Measurements from ENCODE around the gene MDGA2. TPM values are rescaled to one million over a fixed set of nuclear protein-coding genes. Genes with fewer than 3 reads are reported as not detected.

MDGA2 gene
- total and polyA plus RNA-seq, 2 of the 13 experiments (the other 11 are each of a cell fraction or from before 2014, with no cell fraction given): not detected

GRCh38 chr14:47674543-47675465, 601 bp downstream of the MDGA2 start:
- in situ Hi-C loops (cut with HindIII; ENCODE audit: extremely low pct_ligation_motif_present, low pct_unique_long_range_greater_than_20kb): no loop called here
- CTCF ChIA-PET (ENCODE audit: low intra/inter-chr PET ratio, low total read pairs): no interaction called here
- BruUV-seq (replicated peaks): no TSS peak

More at GRCh38 chr14:47674543-47675465, 601 bp downstream of the MDGA2 start:
- DNase-seq (ENCODE audit: low spot score): no peak
- WGBS (ENCODE audit: low lambda C conversion rate): 11% methylated on average over 38 of the region's 81 CpGs
- Histone ChIP-seq H3K4me1 (ENCODE audit: insufficient read depth, low read length) (no peaks in the 10 kb centered on the region), H3K27me3 (ENCODE audit: control insufficient read depth in 1 of 2, insufficient read depth in 2 of 2, low read length in 2 of 2) (peaks cover 1 to 25% of the 10 kb centered on the region in 2 experiments; a peak in 4 of 5 replicates), H3K9me3 (ENCODE audit: low read length) (no peaks in the 10 kb centered on the region), H3K4me3 (replicated peaks in 1 of 3; ENCODE audit: insufficient read depth in 1 of 3, low read depth in 2 of 3, low read length in 3 of 3) (peak overlapping the region in 1 of 3 experiments; percentile 40; a peak in 2 of 6 replicates), H3K79me2 (ENCODE audit: insufficient read depth, low read length) (no peaks in the 10 kb centered on the region), H4K20me1 (ENCODE audit: insufficient read depth, low read length) (no peaks in the 10 kb centered on the region), H3K9ac (ENCODE audit: insufficient read depth, low read depth, low read length) (no peak overlapping the region), H3K4me2 (ENCODE audit: low read depth, low read length) (0 out of 2 replicates have a peak overlapping the region, but pooled peaks have one; percentile 12), H3K36me3 (replicated peaks in 1 of 2; ENCODE audit: control insufficient read depth in 1 of 2, insufficient read depth in 2 of 2, low read length in 2 of 2) (no peaks in the 10 kb centered on the region), H3K27ac (ENCODE audit: extremely low read length, insufficient read depth, low read length) (no peak overlapping the region), H2AFZ (ENCODE audit: low read length) (no peak overlapping the region)
- no peak for FAIRE-seq
- peak; percentile 41 for ATAC-seq
- TF ChIP-seq ZC3H4 (CRISPR knock-in tag; IDR thresholded peaks at IDR 0.05; ENCODE audit: borderline replicate concordance) (no peak), NCOA1 (CRISPR knock-in tag; IDR thresholded peaks at IDR 0.05) (no peak), MED8 (CRISPR knock-in tag; IDR thresholded peaks at IDR 0.05; ENCODE audit: insufficient replicate concordance) (no peak), TARDBP (CRISPR knock-in tag; IDR thresholded peaks at IDR 0.05) (no peak), ONECUT2 (CRISPR knock-in tag; IDR thresholded peaks at IDR 0.05) (no peak), ZBTB2 (CRISPR knock-in tag; IDR thresholded peaks at IDR 0.05; ENCODE audit: low read depth) (no peak), AGO1 (IDR thresholded peaks at IDR 0.05; ENCODE audit: low read depth, low read length, poor library complexity, severe bottlenecking) (no peak), ZGPAT (CRISPR knock-in tag; IDR thresholded peaks at IDR 0.05) (no peak), ZNF547 (CRISPR knock-in tag; IDR thresholded peaks at IDR 0.05) (no peak), ZNF772 (CRISPR knock-in tag; IDR thresholded peaks at IDR 0.05) (no peak), STAT5B (CRISPR knock-in tag; IDR thresholded peaks at IDR 0.05) (no peak), SMYD3 (CRISPR knock-in tag; IDR thresholded peaks at IDR 0.05) (no peak)
- intact Hi-C loops (cut with micrococcal nuclease; ENCODE audit: unreplicated experiment): no loop called here
- POLR2A ChIA-PET: no interaction called here

Data from HepG2 (cell line).